Stimulated activated CD8-positive, alpha-beta memory T cell treated with anti-CD3 and anti-CD28 coated beads, Interleukin-15, amount 100 ng/mL, for 24 hours (primary cell): ENCODE results near the gene SHC3.

Experiments
- DNase-seq: peaks from one replicate; pipeline ENCODE4 v3.0.0-alpha.2; 2020; ENCODE audit warnings: low read depth

SHC3 gene

GRCh38 chr9:89052470-89053097 is 126.0 kb downstream of the SHC3 start:
- DNase-seq: no peak

GRCh38 chr9:89051421-89052025 is 127.1 kb downstream of the SHC3 start:
- DNase-seq: no peak

- DNase-seq: no peak
Measured at GRCh38 chr9:89049646-89050045, 129.0 kb downstream of the SHC3 start.

- DNase-seq: no peak
Measured at GRCh38 chr9:89048616-89049015, 130.0 kb downstream of the SHC3 start.

- no peak for DNase-seq
Measured at GRCh38 chr9:89047667-89048066, 131.0 kb downstream of the SHC3 start.

GRCh38 chr9:89046832-89047231 is 131.8 kb downstream of the SHC3 start:
- DNase-seq: no peak

- DNase-seq: no peak
Measured at GRCh38 chr9:89044881-89045280, 133.7 kb downstream of the SHC3 start.

GRCh38 chr9:89044104-89044503 is 134.5 kb downstream of the SHC3 start:
- no peak for DNase-seq

GRCh38 chr9:89042984-89043383 is 135.6 kb downstream of the SHC3 start:
- DNase-seq: no peak

- no peak for DNase-seq
Measured at GRCh38 chr9:89039664-89040063, 139.0 kb downstream of the SHC3 start.

GRCh38 chr9:89039104-89039465 is 139.5 kb downstream of the SHC3 start:
- DNase-seq: no peak

GRCh38 chr9:89038382-89039103 is 140.1 kb downstream of the SHC3 start:
- DNase-seq: no peak

- DNase-seq: no peak
Measured at GRCh38 chr9:89037891-89038290, 140.7 kb downstream of the SHC3 start.

GRCh38 chr9:89037346-89037745 is 141.3 kb downstream of the SHC3 start:
- no peak for DNase-seq

- no peak for DNase-seq
Measured at GRCh38 chr9:89036891-89037290, 141.7 kb downstream of the SHC3 start.

- no peak for DNase-seq
Measured at GRCh38 chr9:89036383-89036782, 142.2 kb downstream of the SHC3 start.

- no peak for DNase-seq
Measured at GRCh38 chr9:89032661-89033060, 146.0 kb downstream of the SHC3 start.

GRCh38 chr9:89032173-89032572 is 146.4 kb downstream of the SHC3 start:
- DNase-seq: no peak

GRCh38 chr9:89029788-89030187 is 148.8 kb downstream of the SHC3 start:
- DNase-seq: no peak

GRCh38 chr9:89026876-89027275 is 151.7 kb downstream of the SHC3 start:
- no peak for DNase-seq

GRCh38 chr9:89025553-89025952 is 153.1 kb downstream of the SHC3 start:
- no peak for DNase-seq

GRCh38 chr9:89024727-89025126 is 153.9 kb downstream of the SHC3 start:
- DNase-seq: no peak

GRCh38 chr9:89023740-89024139 is 154.9 kb downstream of the SHC3 start:
- DNase-seq: no peak

GRCh38 chr9:89022902-89023301 is 155.7 kb downstream of the SHC3 start:
- DNase-seq: no peak
